Neuronal stem cell (in vitro differentiated cells): ENCODE data around the gene NRF1.

Experiments
- DNase-seq: peaks from one replicate; pipeline ENCODE4 v3.0.0-alpha.2; 2013; ENCODE audit warnings: low spot score
- H2AFZ ChIP-seq: one replicate; pipeline ENCODE4 v1.6.1; 2013; ENCODE audit warnings: mild to moderate bottlenecking, low read length, inconsistent platforms
- H2AK5ac ChIP-seq: 2 replicates; pipeline ENCODE4 v1.6.1; 2013; ENCODE audit warnings: low read depth, mild to moderate bottlenecking, inconsistent platforms, low read length, moderate library complexity, mixed read lengths
- H2BK120ac ChIP-seq: 2 replicates; pipeline ENCODE4 v1.6.1; 2013; ENCODE audit warnings: low read depth, mild to moderate bottlenecking, inconsistent platforms, low read length, moderate library complexity, mixed read lengths
- H2BK12ac ChIP-seq: one replicate; pipeline ENCODE4 v1.6.1; 2013; ENCODE audit warnings: low read length, inconsistent platforms
- H2BK15ac ChIP-seq: 2 replicates; pipeline ENCODE4 v1.6.1; 2013; ENCODE audit warnings: mild to moderate bottlenecking, low read length, inconsistent platforms, mixed read lengths
- H2BK5ac ChIP-seq: one replicate; pipeline ENCODE4 v1.6.1; 2013; ENCODE audit warnings: inconsistent platforms, mild to moderate bottlenecking, low read length, moderate library complexity
- H3K14ac ChIP-seq: one replicate; pipeline ENCODE4 v1.6.1; 2013; ENCODE audit warnings: low read length, inconsistent platforms
- H3K18ac ChIP-seq: 2 replicates; pipeline ENCODE4 v1.6.1; 2013; ENCODE audit warnings: low read length, inconsistent platforms
- H3K23ac ChIP-seq: 2 replicates; pipeline ENCODE4 v1.6.1; 2013; ENCODE audit warnings: low read depth, mild to moderate bottlenecking, mixed read lengths, low read length, inconsistent platforms; ENCODE audit not compliant: poor library complexity
- H3K27ac ChIP-seq: replicated peaks from 3 replicates; pipeline ENCODE4 v1.5.1; 2013; ENCODE audit warnings: low read length, inconsistent platforms
- H3K27me3 ChIP-seq, 3 experiments: 2 replicates each; pipeline ENCODE4 v1.6.1; 2013; ENCODE audit warnings: low read length in 3 of 3, mild to moderate bottlenecking in 2 of 3, inconsistent platforms in 1 of 3, low read depth in 1 of 3, mixed read lengths in 1 of 3, moderate library complexity in 1 of 3; ENCODE audit not compliant: control insufficient read depth in 3 of 3, insufficient read depth in 3 of 3
- H3K36me3 ChIP-seq, 2 donors: replicated peaks in 1 of 2; 2 replicates each; pipeline ENCODE4 v1.6.1; 2013; ENCODE audit warnings: low read length in 2 of 2; ENCODE audit not compliant: control insufficient read depth in 2 of 2, insufficient read depth in 2 of 2
- H3K4ac ChIP-seq: 2 replicates; pipeline ENCODE4 v1.6.1; 2013; ENCODE audit warnings: inconsistent platforms, mild to moderate bottlenecking, low read length, moderate library complexity
- H3K4me1 ChIP-seq, 2 donors: 1 replicate in 1 of 2; 2 replicates in 1 of 2; pipeline ENCODE4 v1.6.1; 2013; ENCODE audit warnings: low read length in 2 of 2, low read depth in 1 of 2; ENCODE audit not compliant: control insufficient read depth in 2 of 2, insufficient read depth in 1 of 2
- H3K4me2 ChIP-seq: one replicate; pipeline ENCODE4 v1.6.1; 2013; ENCODE audit warnings: mild to moderate bottlenecking, low read length, inconsistent platforms; ENCODE audit not compliant: insufficient read depth, poor library complexity, severe bottlenecking
- H3K4me3 ChIP-seq, 2 donors: 2 replicates each; pipeline ENCODE4 v1.5.1; 2013; ENCODE audit warnings: low read length in 2 of 2, mild to moderate bottlenecking in 2 of 2, inconsistent platforms in 1 of 2, moderate library complexity in 1 of 2
- H3K79me1 ChIP-seq: one replicate; pipeline ENCODE4 v1.6.1; 2013; ENCODE audit warnings: low read depth, mild to moderate bottlenecking, inconsistent platforms, low read length, moderate library complexity
- H3K9ac ChIP-seq: one replicate; pipeline ENCODE4 v1.6.1; 2013; ENCODE audit warnings: mild to moderate bottlenecking, low read depth, low read length, inconsistent platforms; ENCODE audit not compliant: poor library complexity
- H3K9me3 ChIP-seq, 2 donors: replicated peaks in 1 of 2; 2 replicates each; pipeline versions ENCODE3 to v1.6.1; 2013; ENCODE audit warnings: low read length in 2 of 2, mild to moderate bottlenecking in 2 of 2, inconsistent platforms in 1 of 2, low read depth in 1 of 2, mixed read lengths in 1 of 2, moderate library complexity in 1 of 2; ENCODE audit not compliant: control insufficient read depth in 2 of 2, insufficient read depth in 1 of 2
- H4K8ac ChIP-seq: one replicate; pipeline ENCODE4 v1.6.1; 2013; ENCODE audit warnings: low read depth, mild to moderate bottlenecking, inconsistent platforms, low read length, moderate library complexity
- H4K91ac ChIP-seq: one replicate; pipeline ENCODE4 v1.6.1; 2013; ENCODE audit warnings: low read length, low read depth, mild to moderate bottlenecking, inconsistent platforms; ENCODE audit not compliant: poor library complexity
- WGBS, 2 donors: extraction: QIAGEN DNeasy Blood & Tissue Kit; methylation state at CpG; one replicate each; pipeline ENCODE4 v1.1.7; 2013; ENCODE audit warnings: missing lambda C conversion rate in 2 of 2, mixed read lengths in 1 of 2; ENCODE audit not compliant: insufficient read length in 2 of 2, insufficient replicate concordance in 1 of 2; ENCODE audit errors: extremely low coverage in 2 of 2; 5-methylcytosine and 5-hydroxymethylcytosine counted together

Gene NRF1

DNA sequence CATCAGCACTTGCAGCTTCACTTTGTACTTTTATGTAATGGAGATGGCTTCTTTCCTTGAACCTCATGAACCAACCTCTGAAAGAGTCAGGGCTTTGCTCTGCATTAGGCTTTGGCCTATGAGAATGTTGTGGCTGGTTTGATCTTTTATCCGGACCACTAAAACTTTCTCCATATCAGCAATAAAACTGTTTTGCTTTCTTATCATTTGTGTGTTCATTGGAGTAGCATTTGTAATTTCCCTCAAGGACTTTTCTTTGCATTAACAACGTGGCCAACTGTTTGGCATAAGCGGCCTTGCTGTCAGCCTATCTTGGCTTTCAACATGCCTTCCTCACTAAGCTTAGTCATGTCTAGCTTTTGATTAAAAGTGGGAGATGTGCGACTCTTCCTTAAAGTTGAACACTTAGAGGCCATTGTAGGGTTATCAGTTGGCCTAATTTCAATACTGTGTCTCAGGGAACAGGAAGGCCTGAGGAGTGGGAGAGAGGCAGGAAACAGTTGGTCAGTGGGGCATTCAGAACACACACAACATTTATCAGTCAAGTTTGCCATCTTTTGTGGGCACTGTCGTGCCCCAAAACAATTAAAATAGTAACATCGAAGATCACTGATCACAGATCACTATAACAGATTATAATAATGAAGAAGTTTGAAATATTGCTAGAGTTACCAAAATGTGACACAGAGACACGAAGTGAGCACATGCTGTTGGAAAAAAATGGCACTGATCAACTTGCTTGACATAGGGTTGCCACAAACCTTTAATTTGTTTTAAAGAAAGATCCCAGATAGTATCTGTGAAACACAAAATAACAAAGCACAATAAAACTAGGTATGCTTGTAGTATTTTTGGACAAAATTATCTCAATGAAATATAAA lies 64.7 kb downstream of the NRF1 start:
- no peak overlapping the region for H2BK120ac ChIP-seq
- no peak overlapping the region for H2BK12ac ChIP-seq
- H3K27ac ChIP-seq, result no peak overlapping the region
- no peaks in the 10 kb centered on the region for H3K27me3 ChIP-seq
- H3K14ac ChIP-seq, result no peak overlapping the region
- no peak overlapping the region for H3K23ac ChIP-seq
- no peak overlapping the region for H3K9ac ChIP-seq
- peaks cover 8 to 43% of the 10 kb centered on the region in 2 donors for H3K9me3 ChIP-seq
- no peak overlapping the region for H3K18ac ChIP-seq
- H3K4me3 ChIP-seq, result no peak overlapping the region
- no peak overlapping the region for H4K8ac ChIP-seq
- no peak overlapping the region for H4K91ac ChIP-seq
- peaks cover 19 to 88% of the 10 kb centered on the region in 2 donors for H3K36me3 ChIP-seq
- no peak overlapping the region for H2AK5ac ChIP-seq
- no peak overlapping the region for H3K4ac ChIP-seq
- H3K4me1 ChIP-seq, result no peaks in the 10 kb centered on the region
- DNase-seq, result no peak
- no peak overlapping the region for H2AFZ ChIP-seq
- no peak overlapping the region for H2BK5ac ChIP-seq
- H3K79me1 ChIP-seq, result no peaks in the 10 kb centered on the region
- WGBS, 2 donors, result no CpG with 5 or more reads among the region's 7 CpGs
- H3K4me2 ChIP-seq, result no peak overlapping the region
- no peak overlapping the region for H2BK15ac ChIP-seq

- DNase-seq, result no peak
- Histone ChIP-seq H2AFZ (no peak overlapping the region), H3K4me1 (no peaks in the 10 kb centered on the region), H4K8ac (no peak overlapping the region), H3K4me2 (no peak overlapping the region), H3K14ac (no peak overlapping the region), H2AK5ac (no peak overlapping the region), H2BK15ac (no peak overlapping the region), H3K18ac (no peak overlapping the region), H3K27me3 (no peaks in the 10 kb centered on the region), H2BK12ac (no peak overlapping the region), H3K9ac (no peak overlapping the region), H4K91ac (no peak overlapping the region), H2BK120ac (no peak overlapping the region), H3K4me3 (no peak overlapping the region), H2BK5ac (no peak overlapping the region), H3K79me1 (no peaks in the 10 kb centered on the region), H3K27ac (no peak overlapping the region), H3K9me3 (peaks cover 8 to 38% of the 10 kb centered on the region in 2 donors), H3K36me3 (peaks cover 15 to 74% of the 10 kb centered on the region in 2 donors), H3K4ac (no peak overlapping the region), H3K23ac (no peak overlapping the region)
- no CpG with 5 or more reads among the region's 4 CpGs for WGBS, 2 donors
Observed at GRCh38 chr7:129677796-129678195, 66.3 kb downstream of the NRF1 start.

- no peak overlapping the region for H3K4ac ChIP-seq
- peaks cover 13 to 68% of the 10 kb centered on the region in 2 donors for H3K36me3 ChIP-seq
- no peak overlapping the region for H4K91ac ChIP-seq
Observed at GRCh38 chr7:129678606-129679005, 67.1 kb downstream of the NRF1 start.

DNA sequence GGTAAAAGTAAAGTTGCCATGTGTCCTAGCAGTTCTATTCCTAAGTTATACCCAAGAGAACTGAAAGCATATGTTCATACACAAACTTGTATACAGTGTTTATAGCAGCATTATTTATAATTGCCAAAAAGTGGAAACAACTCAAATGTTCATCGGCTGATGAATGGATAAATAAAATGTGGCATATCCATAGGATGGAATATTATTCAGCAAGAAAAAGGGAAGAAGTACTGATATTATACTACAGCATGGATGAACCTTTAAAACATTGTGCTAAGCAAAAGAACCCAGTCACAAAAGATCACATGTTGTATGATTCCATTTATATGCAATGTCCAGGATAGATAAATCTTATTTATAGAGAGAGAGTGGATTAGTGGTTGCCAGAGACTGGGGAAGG lies 68.9 kb downstream of the NRF1 start:
- no peak overlapping the region for H2BK5ac ChIP-seq

More at GRCh38 chr7:129678606-129679005, 67.1 kb downstream of the NRF1 start:
- Histone ChIP-seq H3K79me1 (no peaks in the 10 kb centered on the region), H3K27ac (no peak overlapping the region), H2AK5ac (no peak overlapping the region), H3K4me3 (no peak overlapping the region), H2AFZ (no peak overlapping the region), H4K8ac (no peak overlapping the region), H3K14ac (no peak overlapping the region), H3K9me3 (peaks cover 8 to 33% of the 10 kb centered on the region in 2 donors), H2BK5ac (no peak overlapping the region), H2BK15ac (no peak overlapping the region), H2BK12ac (no peak overlapping the region), H3K23ac (no peak overlapping the region), H2BK120ac (no peak overlapping the region), H3K27me3 (no peaks in the 10 kb centered on the region), H3K4me1 (no peaks in the 10 kb centered on the region), H3K9ac (no peak overlapping the region), H3K18ac (no peak overlapping the region), H3K4me2 (no peak overlapping the region)
- no peak for DNase-seq

More for the DNA sequence above, 68.9 kb downstream of the NRF1 start:
- Histone ChIP-seq H3K27ac (no peak overlapping the region), H3K9ac (no peak overlapping the region), H2BK12ac (no peak overlapping the region), H4K91ac (no peak overlapping the region), H3K4me2 (no peak overlapping the region), H3K27me3 (no peaks in the 10 kb centered on the region), H3K14ac (no peak overlapping the region), H3K36me3 (peaks cover 9 to 51% of the 10 kb centered on the region in 2 donors), H2BK120ac (no peak overlapping the region), H3K4me3 (no peak overlapping the region), H3K4me1 (peaks cover 0 to 2% of the 10 kb centered on the region in 2 donors), H4K8ac (no peak overlapping the region), H3K79me1 (no peaks in the 10 kb centered on the region), H2AK5ac (no peak overlapping the region), H2BK15ac (no peak overlapping the region), H3K18ac (no peak overlapping the region), H3K23ac (no peak overlapping the region), H2AFZ (no peak overlapping the region), H3K4ac (no peak overlapping the region), H3K9me3 (peaks cover 2 to 16% of the 10 kb centered on the region in 2 donors)
- no CpG with 5 or more reads among the region's 1 CpG for WGBS, 2 donors
- no peak for DNase-seq
